Myocyte (in vitro differentiated cells): ENCODE data around the gene MYO15B. TPM values are rescaled to one million over a fixed set of nuclear protein-coding genes. Genes with fewer than 3 reads are reported as not detected.
A peak's percentile ranks its signal among the peaks of the same experiment; 100 is the strongest.

Experiments used
- DNase-seq: peaks from one replicate; pipeline ENCODE4 v3.0.0-alpha.2; 2012; ENCODE audit warnings: low read depth
- total RNA-seq: library from RNA; depleted of rRNA; stranded (reverse); fragments of >200 nt; gene quantifications from 2 replicates; pipeline ENCODE4 v1.2.3, GENCODE V29; 2014

MYO15B gene
- total RNA-seq, 1 donor from 2014 or later, result 0.11 TPM

- DNase-seq, result no peak
These were observed 28.7 kb upstream of the MYO15B start for GRCh38 chr17:75558666-75559530.

GRCh38 chr17:75559958-75560533, 27.6 kb upstream of the MYO15B start:
- DNase-seq, result no peak

GRCh38 chr17:75561927-75562603, 25.5 kb upstream of the MYO15B start:
- peak; percentile 76 for DNase-seq

GRCh38 chr17:75563063-75563758, 24.4 kb upstream of the MYO15B start:
- DNase-seq, result no peak

GRCh38 chr17:75564195-75564594, 23.4 kb upstream of the MYO15B start:
- DNase-seq, result no peak

- no peak for DNase-seq
These were observed 22.5 kb upstream of the MYO15B start for GRCh38 chr17:75565066-75565465.

- DNase-seq, result no peak
These were observed 22.0 kb upstream of the MYO15B start for GRCh38 chr17:75565618-75566017.

- DNase-seq, result no peak
These were observed 21.2 kb upstream of the MYO15B start for GRCh38 chr17:75566416-75566815.

- no peak for DNase-seq
These were observed 20.8 kb upstream of the MYO15B start for GRCh38 chr17:75566834-75567233.

- DNase-seq, result no peak
These were observed 19.0 kb upstream of the MYO15B start for GRCh38 chr17:75568412-75569255.

- no peak for DNase-seq
These were observed 17.4 kb upstream of the MYO15B start for GRCh38 chr17:75570034-75570676.

GRCh38 chr17:75570772-75571171, 16.8 kb upstream of the MYO15B start:
- DNase-seq, result no peak

- DNase-seq, result no peak
These were observed 16.3 kb upstream of the MYO15B start for GRCh38 chr17:75571197-75571884.

GRCh38 chr17:75571885-75572215, 15.8 kb upstream of the MYO15B start:
- DNase-seq, result no peak

- no peak for DNase-seq
These were observed 14.7 kb upstream of the MYO15B start for GRCh38 chr17:75572713-75573539.

- no peak for DNase-seq
These were observed 14.1 kb upstream of the MYO15B start for GRCh38 chr17:75573540-75573957.

GRCh38 chr17:75573994-75574393, 13.6 kb upstream of the MYO15B start:
- DNase-seq, result no peak

- no peak for DNase-seq
These were observed 13.1 kb upstream of the MYO15B start for GRCh38 chr17:75574404-75575036.
